Stimulated activated CD8-positive, alpha-beta memory T cell treated with anti-CD3 and anti-CD28 coated beads, Interleukin-4, amount 100 ng/mL, for 1 hour (primary cell): Measurements from ENCODE around the gene CAMTA2.
"Not testable (repeated sequence)": the region's sequence is repeated elsewhere in the genome, so short reads cannot be mapped to it uniquely, and the experiment has no call there.

Source experiments
- DNase-seq, 2 donors: peaks; one replicate each; pipeline ENCODE4 v3.0.0-alpha.2; 2020; ENCODE audit warnings: low read depth in 2 of 2, low spot score in 1 of 2

CAMTA2 gene

DNA sequence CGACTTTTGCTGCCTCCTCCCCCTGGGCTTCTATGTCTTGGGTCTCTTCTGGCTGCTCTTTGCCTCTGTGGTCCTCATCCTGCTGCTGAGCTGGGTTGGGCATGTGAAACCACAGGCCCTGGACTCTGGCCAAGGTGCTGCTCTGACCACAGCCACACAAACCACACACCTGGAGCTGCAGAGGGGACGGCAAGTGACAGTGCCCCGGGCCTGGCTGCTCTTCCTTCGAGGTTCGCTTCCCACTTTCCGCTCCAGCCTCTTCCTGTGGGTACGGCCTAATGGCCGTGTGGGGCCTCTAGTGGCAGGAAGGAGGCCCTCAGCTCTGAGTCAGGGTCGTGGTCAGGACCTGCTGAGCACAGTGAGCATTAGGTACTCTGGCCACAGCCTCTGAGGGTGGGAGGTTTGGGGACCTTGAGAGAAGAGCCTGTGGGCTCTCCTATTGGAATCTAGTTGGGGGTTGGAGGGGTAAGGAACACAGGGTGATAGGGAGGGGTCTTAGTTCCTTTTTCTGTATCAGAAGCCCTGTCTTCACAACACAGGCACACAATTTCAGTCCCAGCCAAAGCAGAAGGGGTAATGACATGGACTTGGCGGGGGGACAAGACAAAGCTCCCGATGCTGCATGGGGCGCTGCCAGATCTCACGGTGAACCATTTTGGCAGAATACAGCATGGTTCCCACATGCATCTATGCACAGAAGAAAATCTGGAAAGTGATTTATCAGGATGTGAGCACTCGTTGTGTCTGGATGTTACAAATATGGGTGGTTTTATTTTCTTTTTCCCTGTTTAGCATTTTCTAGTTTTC lies 53.1 kb downstream of the CAMTA2 start:
- no peak for DNase-seq

DNA sequence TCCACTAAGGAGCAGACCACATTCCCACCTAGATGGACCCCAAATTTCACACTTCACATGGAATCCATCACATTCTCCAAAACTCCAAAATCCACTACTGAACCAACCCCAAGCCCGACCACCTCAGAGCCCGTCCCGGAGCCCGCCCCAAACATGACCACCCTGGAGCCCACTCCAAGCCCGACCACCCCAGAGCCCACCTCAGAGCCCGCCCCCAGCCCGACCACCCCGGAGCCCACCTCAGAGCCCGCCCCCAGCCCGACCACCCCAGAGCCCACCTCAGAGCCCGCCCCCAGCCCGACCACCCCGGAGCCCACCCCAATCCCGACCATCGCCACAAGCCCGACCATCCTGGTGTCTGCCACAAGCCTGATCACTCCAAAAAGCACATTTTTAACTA lies 53.8 kb downstream of the CAMTA2 start:
- DNase-seq = no peak

DNA sequence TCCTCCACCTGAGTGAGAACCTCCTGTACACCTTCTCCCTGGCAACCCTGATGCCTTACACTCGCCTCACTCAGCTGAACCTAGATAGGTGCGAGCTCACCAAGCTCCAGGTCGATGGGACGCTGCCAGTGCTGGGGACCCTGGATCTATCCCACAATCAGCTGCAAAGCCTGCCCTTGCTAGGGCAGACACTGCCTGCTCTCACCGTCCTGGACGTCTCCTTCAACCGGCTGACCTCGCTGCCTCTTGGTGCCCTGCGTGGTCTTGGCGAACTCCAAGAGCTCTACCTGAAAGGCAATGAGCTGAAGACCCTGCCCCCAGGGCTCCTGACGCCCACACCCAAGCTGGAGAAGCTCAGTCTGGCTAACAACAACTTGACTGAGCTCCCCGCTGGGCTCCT lies 54.7 kb downstream of the CAMTA2 start:
- no peak for DNase-seq

DNA sequence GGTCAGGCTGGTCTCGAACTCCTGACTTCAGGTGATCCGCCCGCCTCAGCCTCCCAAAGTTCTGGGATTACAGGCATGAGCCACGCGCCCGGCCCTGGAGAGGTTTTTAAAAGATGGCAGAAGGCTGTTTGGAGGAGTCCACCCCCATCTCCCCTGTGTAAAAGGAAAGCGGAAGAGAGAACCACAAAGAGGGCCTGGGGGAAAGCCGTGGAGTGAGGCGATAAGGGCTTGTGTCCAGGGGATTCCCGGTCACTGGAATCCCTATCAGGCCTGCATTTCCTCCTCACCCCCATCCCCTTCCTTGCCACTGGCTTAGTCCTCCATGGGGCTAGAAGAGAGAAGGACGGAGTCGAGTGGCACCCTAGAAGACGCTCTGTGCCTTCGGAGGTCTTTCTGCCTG lies 55.5 kb downstream of the CAMTA2 start, which contains the start of gene GP1BA:
TSS of gene GP1BA (plus strand) at position 315 of the 400 bp plus-strand sequence. CDS start 328 bp downstream, outside the sequence.
- DNase-seq = no peak

DNA sequence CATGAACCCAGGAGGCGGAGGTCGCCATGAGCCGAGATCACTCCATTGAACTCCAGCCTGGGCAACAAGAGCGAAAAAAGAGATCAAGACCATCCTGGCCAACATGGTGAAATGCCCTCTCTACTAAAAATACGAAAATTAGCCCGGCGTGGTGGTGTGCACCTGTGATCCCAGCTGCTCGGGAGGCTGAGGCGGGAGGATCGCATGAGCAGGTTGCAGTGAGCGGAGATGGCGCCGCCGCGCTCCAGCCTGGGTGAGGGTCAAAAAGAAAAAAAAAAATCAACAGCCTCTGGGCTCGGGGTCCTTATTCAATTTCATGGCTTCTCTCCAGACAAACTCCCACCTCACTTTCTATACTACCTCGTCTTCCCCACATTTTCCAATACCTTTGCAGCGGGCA lies 58.6 kb downstream of the CAMTA2 start:
- DNase-seq = no peak

DNA sequence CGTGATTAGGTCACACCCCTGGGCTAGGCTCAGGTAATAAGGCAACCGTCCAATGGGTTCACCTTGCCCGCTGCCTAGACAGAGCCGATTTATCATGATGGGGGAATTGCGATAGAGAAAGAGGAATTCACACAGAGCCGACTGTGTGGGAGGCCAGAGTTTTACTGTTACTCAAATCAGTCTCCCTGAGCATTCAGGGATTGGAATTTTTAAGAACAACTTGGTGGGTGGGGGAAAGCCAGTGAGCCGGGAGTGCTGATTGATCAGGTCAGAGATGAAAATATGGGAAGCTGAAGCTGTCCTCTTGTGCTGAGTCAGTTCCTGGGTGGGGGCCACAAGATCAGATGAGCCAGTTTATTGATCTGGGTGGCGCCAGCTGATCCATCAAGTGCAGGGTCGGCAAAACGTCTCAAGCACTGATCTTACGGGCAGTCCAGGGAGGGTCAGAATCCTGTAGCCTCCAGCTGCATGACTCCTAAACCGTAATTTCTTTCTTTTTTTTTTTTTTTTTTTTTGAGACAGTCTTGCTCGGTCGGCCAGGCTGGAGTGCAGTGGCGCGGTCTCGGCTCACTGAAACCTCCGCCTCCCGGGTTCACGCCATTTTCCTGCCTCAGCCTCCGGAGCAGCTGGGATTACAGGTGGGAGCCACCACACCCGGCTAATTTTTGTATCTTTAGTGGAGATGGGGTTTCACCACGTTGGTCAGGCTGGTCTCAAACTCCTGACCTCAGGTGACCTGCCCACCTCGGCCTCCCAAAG lies 60.7 kb downstream of the CAMTA2 start:
- not testable (repeated sequence) for DNase-seq

DNA sequence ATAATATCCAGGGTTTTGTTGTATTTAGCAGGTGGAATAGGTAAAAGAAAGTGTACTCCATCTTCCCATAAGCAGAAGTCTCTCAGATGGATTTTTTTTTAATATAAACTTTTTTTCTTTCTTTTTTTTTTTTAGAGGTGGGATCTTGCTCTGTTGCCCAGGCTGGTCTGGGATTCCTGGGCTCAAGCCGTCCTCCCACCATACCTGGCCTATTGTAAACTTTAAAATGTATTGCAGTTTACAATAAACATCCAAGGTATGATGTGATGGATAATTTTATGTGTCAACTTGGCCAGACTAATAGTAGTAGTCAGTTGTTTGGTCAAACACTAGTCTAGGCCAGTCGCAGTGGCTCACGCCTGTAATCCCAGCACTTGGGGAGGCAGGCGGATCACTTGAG lies 66.2 kb downstream of the CAMTA2 start:
- DNase-seq = no peak

DNA sequence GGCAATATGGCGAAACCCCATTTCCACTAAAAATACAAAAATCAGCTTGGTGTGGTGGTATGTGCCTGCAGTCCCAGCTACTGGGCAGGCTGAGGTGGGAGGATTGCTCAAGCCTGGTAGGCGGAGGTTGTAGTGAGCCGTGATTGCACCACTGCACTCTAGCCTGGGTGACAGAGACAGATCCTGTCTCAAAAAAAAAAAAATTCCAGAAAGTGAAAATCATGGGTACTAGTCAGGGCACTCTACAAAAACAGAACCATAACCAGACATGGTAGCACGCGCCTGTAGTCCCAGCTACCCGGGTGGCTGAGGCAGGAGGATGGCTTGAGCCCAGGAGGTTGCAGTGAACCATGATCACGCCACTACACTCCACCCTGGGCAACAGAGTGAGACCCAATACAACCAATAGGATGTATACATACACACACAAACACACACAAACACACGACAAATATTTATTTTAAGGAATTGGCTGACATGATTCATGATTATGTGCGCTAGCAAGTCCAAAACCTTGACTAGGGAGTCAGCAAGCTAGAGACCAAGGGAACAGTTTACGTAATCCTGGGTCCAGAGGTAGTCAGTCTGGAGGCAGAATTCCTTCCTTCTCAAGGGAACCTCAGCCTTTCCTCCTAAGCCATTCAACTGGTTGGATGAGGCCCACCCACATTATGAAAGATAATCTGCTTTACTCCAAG lies 67.0 kb downstream of the CAMTA2 start:
- no peak for DNase-seq

DNA sequence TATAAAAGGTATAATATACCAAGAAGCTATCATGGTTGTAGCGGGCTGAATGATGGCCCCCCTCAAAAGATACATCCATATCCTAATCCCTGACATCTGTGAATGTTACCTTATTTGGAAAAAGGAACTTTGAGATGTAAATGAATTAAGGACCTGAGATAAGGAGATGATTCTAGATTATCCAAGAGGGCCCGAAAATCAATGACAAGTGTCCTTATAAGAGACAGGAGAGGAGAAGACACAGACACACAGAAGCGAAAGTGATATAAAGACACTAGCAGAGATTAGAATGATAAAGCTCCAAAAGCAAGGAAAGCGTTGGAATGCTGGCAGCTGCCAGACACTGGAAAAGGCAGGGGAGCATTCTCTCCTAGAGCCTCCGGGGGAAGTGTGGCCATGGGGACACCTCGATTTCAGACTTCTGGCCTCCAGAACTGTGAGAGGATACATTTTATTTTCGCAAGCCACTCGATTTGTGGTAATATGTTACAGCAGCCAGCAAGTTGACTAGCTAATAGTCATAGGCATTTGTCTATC lies 67.9 kb downstream of the CAMTA2 start:
- DNase-seq = no peak
